Tibial nerve (tissue), 4 donors: ENCODE measurements around the gene ATRNL1.

Experiments used
- EP300 ChIP-seq, 2 donors: sonication (generic); formaldehyde crosslinking; IDR thresholded peaks; one replicate each; pipeline ENCODE4 v1.6.1; 2017; ENCODE audit warnings: antibody characterized with exemption in 2 of 2, mild to moderate bottlenecking in 1 of 2
- TF ChIP-seq, protein P1 (sequence below), 5 experiments: fragments of 200-600 bp in 3 of 5; fragments of 450-650 bp in 2 of 5; sonication (generic) in 3 of 5; IDR thresholded peaks; one replicate each; pipeline ENCODE4 v1.5.1; 2016 to 2019; ENCODE audit warnings: antibody characterized with exemption in 5 of 5, mild to moderate bottlenecking in 3 of 5, moderate library complexity in 2 of 5

DNA sequence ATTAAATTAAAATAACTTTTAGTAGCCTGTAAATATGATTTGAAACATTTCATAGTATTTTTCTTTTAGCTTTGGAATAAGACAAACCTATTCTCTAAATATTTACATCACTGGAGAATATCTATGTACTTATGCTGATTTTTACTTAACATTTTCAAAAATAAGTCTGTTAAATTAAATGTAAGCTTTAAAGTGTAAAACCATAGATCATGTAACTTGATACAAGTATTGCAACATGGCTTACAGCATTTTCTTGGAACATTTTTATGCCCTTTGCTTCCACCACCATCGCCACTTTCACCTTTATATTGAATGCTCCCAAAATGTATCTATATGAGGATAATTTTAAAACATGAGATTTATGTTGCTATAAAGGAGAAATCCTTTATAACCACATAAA is 752.8 kb downstream of the ATRNL1 start:
- TF ChIP-seq, protein P1, sequence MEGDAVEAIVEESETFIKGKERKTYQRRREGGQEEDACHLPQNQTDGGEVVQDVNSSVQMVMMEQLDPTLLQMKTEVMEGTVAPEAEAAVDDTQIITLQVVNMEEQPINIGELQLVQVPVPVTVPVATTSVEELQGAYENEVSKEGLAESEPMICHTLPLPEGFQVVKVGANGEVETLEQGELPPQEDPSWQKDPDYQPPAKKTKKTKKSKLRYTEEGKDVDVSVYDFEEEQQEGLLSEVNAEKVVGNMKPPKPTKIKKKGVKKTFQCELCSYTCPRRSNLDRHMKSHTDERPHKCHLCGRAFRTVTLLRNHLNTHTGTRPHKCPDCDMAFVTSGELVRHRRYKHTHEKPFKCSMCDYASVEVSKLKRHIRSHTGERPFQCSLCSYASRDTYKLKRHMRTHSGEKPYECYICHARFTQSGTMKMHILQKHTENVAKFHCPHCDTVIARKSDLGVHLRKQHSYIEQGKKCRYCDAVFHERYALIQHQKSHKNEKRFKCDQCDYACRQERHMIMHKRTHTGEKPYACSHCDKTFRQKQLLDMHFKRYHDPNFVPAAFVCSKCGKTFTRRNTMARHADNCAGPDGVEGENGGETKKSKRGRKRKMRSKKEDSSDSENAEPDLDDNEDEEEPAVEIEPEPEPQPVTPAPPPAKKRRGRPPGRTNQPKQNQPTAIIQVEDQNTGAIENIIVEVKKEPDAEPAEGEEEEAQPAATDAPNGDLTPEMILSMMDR (IDR thresholded peaks at IDR 0.05): no peak
- TF ChIP-seq EP300 (IDR thresholded peaks at IDR 0.05): no peak
